Vagina (tissue), 2 donors: ENCODE data around the gene ZNF292. TPM values are rescaled to one million over a fixed set of nuclear protein-coding genes. Genes with fewer than 3 reads are reported as not detected.
"Not testable (repeated sequence)": the region's sequence is repeated elsewhere in the genome, so short reads cannot be mapped to it uniquely, and the experiment has no call there.

Source experiments
- DNase-seq, 2 donors: peaks; one replicate each; pipeline ENCODE4 v3.0.0-alpha.2; 2017; ENCODE audit errors: extremely low spot score in 2 of 2
- H3K27ac ChIP-seq: fragments of 200-600 bp; sonication (generic); one replicate; pipeline ENCODE4 v1.5.1; 2019
- H3K27me3 ChIP-seq: fragments of 200-600 bp; sonication (generic); one replicate; pipeline ENCODE4 v1.5.1; 2019
- H3K36me3 ChIP-seq, 2 donors: fragments of 200-600 bp; sonication (generic); one replicate each; pipeline ENCODE4 v1.5.1; 2017 to 2019
- H3K4me1 ChIP-seq: fragments of 200-600 bp; sonication (generic); one replicate; pipeline ENCODE4 v1.5.1; 2019
- H3K4me3 ChIP-seq, 2 donors: fragments of 200-600 bp; sonication (generic); 1 replicate in 1 of 2; 2 replicates in 1 of 2; pipeline ENCODE4 v1.5.1; 2016 to 2019
- H3K9me3 ChIP-seq: fragments of 200-600 bp; sonication (generic); one replicate; pipeline ENCODE4 v1.5.1; 2019
- POLR2A ChIP-seq, 2 donors: fragments of 450-650 bp; IDR thresholded peaks; one replicate each; pipeline ENCODE4 v1.6.1; 2017; ENCODE audit warnings: antibody characterized with exemption in 2 of 2, mild to moderate bottlenecking in 2 of 2, moderate library complexity in 2 of 2
- POLR2AphosphoS5 ChIP-seq, 2 donors: sonication (generic); formaldehyde crosslinking; IDR thresholded peaks; one replicate each; pipeline ENCODE4 v1.9.0; 2017; ENCODE audit warnings: antibody characterized with exemption in 2 of 2, mild to moderate bottlenecking in 2 of 2, low read depth in 1 of 2; ENCODE audit not compliant: insufficient read depth in 1 of 2
- intact Hi-C: fragments of 100-400 bp; cut with DNase I; formaldehyde crosslinking; loops from one replicate; pipeline ENCODE4 v1.15.1; 2023
- total RNA-seq: library from RNA; depleted of rRNA; stranded (reverse); fragments of >200 nt; gene quantifications from one replicate; pipeline ENCODE4 v1.2.3, GENCODE V29; 2016
- TF ChIP-seq, protein P1 (sequence below), 3 experiments: fragments of 450-650 bp in 2 of 3; fragments of 200-600 bp in 1 of 3; sonication (generic) in 1 of 3; IDR thresholded peaks; one replicate each; pipeline ENCODE4 v1.5.1; 2017 to 2019; ENCODE audit warnings: antibody characterized with exemption in 3 of 3, mild to moderate bottlenecking in 2 of 3, moderate library complexity in 2 of 3

Gene ZNF292
- total RNA-seq, 1 donor from 2014 or later = 41.5 TPM

DNA sequence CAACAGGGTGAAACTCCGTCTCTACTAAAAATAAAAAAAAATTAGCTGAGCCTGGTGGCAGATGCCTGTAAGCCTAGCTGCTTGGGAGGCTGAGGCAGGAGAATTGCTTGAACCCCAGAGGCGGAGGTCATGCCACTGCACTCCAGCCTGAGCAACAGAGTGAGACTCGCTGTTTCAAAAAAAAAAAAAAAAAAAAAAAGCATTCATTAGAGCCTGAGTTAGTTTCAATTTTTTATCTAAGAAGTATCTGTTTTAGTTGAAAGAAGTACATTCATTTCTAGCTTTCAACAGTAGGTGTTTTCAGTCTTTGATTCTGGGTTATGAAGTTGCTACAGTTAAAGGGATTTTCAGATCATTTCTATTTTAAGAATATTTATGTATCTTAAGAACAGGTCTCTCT lies 42.2 kb downstream of the ZNF292 start:
- no peak overlapping the region for H3K4me3 ChIP-seq
- peaks cover 12% of the 10 kb centered on the region for H3K4me1 ChIP-seq
- intact Hi-C loops = no loop called here
- no peaks in the 10 kb centered on the region for H3K27me3 ChIP-seq
- H3K9me3 ChIP-seq = no peaks in the 10 kb centered on the region
- H3K36me3 ChIP-seq = no peaks in the 10 kb centered on the region
- no peak for DNase-seq
- TF ChIP-seq POLR2A (IDR thresholded peaks at IDR 0.05) (no peak), POLR2AphosphoS5 (IDR thresholded peaks at IDR 0.05; ENCODE audit: insufficient read depth in 1 of 2, low read depth in 1 of 2) (no peak)
- TF ChIP-seq, protein P1, sequence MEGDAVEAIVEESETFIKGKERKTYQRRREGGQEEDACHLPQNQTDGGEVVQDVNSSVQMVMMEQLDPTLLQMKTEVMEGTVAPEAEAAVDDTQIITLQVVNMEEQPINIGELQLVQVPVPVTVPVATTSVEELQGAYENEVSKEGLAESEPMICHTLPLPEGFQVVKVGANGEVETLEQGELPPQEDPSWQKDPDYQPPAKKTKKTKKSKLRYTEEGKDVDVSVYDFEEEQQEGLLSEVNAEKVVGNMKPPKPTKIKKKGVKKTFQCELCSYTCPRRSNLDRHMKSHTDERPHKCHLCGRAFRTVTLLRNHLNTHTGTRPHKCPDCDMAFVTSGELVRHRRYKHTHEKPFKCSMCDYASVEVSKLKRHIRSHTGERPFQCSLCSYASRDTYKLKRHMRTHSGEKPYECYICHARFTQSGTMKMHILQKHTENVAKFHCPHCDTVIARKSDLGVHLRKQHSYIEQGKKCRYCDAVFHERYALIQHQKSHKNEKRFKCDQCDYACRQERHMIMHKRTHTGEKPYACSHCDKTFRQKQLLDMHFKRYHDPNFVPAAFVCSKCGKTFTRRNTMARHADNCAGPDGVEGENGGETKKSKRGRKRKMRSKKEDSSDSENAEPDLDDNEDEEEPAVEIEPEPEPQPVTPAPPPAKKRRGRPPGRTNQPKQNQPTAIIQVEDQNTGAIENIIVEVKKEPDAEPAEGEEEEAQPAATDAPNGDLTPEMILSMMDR (IDR thresholded peaks at IDR 0.05) = no peak
- no peak overlapping the region for H3K27ac ChIP-seq

- H3K4me3 ChIP-seq, H3K9me3 ChIP-seq, H3K27ac ChIP-seq, H3K36me3 ChIP-seq, intact Hi-C loops, DNase-seq, H3K27me3 ChIP-seq: not testable (repeated sequence)
- peaks cover 12% of the 10 kb centered on the region for H3K4me1 ChIP-seq
Measured at GRCh38 chr6:87198022-87198810, 42.9 kb downstream of the ZNF292 start.

GRCh38 chr6:87199787-87200186 lies 44.4 kb downstream of the ZNF292 start:
- Histone ChIP-seq H3K27me3 (no peaks in the 10 kb centered on the region), H3K36me3 (no peaks in the 10 kb centered on the region), H3K9me3 (no peaks in the 10 kb centered on the region), H3K4me3 (no peak overlapping the region), H3K27ac (no peak overlapping the region), H3K4me1 (peaks cover 12% of the 10 kb centered on the region)
- DNase-seq = no peak
- intact Hi-C loops = no loop called here
- TF ChIP-seq POLR2AphosphoS5 (IDR thresholded peaks at IDR 0.05; ENCODE audit: insufficient read depth in 1 of 2, low read depth in 1 of 2) (no peak), POLR2A (IDR thresholded peaks at IDR 0.05) (no peak)
- TF ChIP-seq, protein P1 (IDR thresholded peaks at IDR 0.05) = no peak

DNA sequence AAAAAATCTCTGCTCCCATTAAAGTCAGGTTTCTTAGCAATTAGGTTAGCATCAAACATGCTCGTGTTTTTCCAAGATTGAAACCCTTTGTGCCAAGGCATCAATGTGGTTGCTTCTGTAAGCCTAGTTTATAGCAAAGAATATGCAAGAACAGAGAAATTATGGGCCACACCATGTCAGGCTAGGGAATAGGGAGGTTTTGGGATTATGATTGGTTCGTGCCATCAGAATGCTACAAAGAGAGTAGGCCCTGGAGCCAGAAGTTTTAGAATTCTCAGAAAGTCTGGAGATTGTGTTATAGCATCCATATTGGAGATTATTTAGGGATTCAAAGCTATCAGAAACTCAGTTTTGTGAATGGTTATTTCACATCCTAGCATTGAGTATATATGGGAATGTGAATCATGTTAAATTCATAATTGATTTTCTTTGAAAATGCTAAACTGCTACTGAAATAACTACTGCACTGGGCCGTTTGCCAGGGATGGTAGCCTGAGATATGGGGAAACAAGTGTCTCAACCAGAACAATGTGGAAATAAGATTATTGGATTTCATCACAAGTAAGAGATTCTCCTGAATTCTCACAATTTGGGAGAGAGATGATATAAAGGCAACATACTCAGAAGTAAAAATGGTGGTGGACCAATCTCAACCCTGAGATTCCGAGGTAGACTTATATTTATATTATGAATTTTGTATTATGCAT lies 45.3 kb downstream of the ZNF292 start:
- intact Hi-C loops = no loop called here
- H3K27me3 ChIP-seq = no peaks in the 10 kb centered on the region
- H3K9me3 ChIP-seq = no peaks in the 10 kb centered on the region
- no peaks in the 10 kb centered on the region for H3K36me3 ChIP-seq
- no peak overlapping the region for H3K27ac ChIP-seq
- no peak overlapping the region for H3K4me3 ChIP-seq
- DNase-seq = no peak
- TF ChIP-seq POLR2A (IDR thresholded peaks at IDR 0.05) = no peak
- TF ChIP-seq, protein P1 (IDR thresholded peaks at IDR 0.05) = no peak
- H3K4me1 ChIP-seq = peaks cover 12% of the 10 kb centered on the region

DNA sequence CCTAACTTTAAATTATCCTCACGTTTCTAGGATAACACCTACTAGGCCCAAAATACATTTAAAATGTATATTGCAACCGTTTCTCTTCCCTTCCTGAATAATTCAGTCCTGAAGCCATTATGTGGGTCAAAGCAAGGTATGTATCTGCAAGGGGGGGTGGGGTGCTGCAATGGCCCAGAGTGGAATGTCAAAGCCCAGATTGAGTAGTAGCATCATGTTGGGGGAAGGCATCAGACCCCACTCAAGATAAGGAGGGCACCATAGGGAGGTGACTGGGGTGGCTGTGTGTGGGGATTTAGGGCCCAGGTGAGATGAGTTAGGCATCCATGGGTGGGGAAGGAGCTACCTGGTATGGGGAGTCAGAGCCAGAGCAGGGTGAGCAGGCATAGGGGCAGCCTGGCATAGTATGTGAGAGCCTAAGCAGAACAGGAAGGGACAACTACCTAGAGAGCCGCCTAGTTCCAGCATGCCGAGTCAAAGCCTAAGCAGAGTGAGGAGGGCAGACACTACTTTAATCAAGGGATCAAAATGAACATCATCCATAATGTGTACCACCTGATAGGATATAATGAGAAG lies 48.2 kb downstream of the ZNF292 start:
- Histone ChIP-seq H3K27me3 (no peaks in the 10 kb centered on the region), H3K4me3 (no peak overlapping the region), H3K4me1 (peaks cover 26% of the 10 kb centered on the region), H3K36me3 (no peaks in the 10 kb centered on the region), H3K9me3 (no peaks in the 10 kb centered on the region), H3K27ac (no peak overlapping the region)
- TF ChIP-seq POLR2AphosphoS5 (IDR thresholded peaks at IDR 0.05; ENCODE audit: insufficient read depth in 1 of 2, low read depth in 1 of 2) (no peak), POLR2A (IDR thresholded peaks at IDR 0.05) (no peak)
- TF ChIP-seq, protein P1 (IDR thresholded peaks at IDR 0.05) = no peak
- no peak for DNase-seq
- intact Hi-C loops = no loop called here
